Measurements from ENCODE around the gene DERL3. TPM values are rescaled to one million over a fixed set of nuclear protein-coding genes. Genes with fewer than 3 reads are reported as not detected.

The DERL3 gene
- total RNA-seq, 1 donor = 0.36 TPM

DNA sequence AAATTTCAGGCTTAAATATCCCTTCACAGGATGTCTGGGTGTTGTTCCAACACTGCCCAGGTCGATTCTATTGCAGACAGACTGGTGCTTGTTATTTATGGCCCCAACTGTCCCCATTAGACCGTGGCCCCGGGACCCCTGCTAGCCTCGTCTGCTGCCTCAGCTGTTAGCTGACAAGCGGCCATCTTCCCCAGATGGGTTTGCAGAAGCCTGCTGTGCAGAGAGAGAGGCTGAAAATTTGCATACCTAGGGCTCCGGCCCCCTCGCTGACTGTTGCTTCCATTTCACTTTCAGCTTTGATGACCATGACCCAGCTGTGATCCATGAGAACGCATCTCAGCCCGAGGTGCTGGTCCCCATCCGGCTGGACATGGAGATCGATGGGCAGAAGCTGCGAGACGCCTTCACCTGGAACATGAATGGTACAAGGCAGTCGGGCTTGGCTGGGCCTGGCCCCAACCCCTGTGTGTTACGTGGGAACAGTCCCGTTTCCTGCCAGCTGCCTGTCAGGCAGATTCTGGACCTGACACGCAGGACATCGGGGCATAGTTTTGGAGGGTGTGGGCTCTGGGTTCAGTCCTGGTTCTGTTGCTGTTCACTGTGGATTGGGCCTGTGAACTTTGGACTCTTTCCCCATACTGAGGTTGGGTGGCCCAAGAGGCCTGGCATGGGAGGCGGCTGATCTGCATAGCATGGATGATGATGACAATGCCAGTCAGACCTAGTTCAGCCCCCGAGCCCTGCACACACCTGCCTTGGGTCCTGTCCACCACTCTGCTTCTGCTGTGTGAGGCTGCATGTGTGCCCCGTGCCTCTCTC, 35.6 kb downstream of the DERL3 start:
- H3K4me3 ChIP-seq (ENCODE audit: low read depth, low read length) = no peak overlapping the region
- DNase-seq (ENCODE audit: low read depth) = no peak
- TF ChIP-seq, protein P1, sequence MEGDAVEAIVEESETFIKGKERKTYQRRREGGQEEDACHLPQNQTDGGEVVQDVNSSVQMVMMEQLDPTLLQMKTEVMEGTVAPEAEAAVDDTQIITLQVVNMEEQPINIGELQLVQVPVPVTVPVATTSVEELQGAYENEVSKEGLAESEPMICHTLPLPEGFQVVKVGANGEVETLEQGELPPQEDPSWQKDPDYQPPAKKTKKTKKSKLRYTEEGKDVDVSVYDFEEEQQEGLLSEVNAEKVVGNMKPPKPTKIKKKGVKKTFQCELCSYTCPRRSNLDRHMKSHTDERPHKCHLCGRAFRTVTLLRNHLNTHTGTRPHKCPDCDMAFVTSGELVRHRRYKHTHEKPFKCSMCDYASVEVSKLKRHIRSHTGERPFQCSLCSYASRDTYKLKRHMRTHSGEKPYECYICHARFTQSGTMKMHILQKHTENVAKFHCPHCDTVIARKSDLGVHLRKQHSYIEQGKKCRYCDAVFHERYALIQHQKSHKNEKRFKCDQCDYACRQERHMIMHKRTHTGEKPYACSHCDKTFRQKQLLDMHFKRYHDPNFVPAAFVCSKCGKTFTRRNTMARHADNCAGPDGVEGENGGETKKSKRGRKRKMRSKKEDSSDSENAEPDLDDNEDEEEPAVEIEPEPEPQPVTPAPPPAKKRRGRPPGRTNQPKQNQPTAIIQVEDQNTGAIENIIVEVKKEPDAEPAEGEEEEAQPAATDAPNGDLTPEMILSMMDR (IDR thresholded peaks at IDR 0.05; ENCODE audit: insufficient read depth, low read length) = no peak

DNA sequence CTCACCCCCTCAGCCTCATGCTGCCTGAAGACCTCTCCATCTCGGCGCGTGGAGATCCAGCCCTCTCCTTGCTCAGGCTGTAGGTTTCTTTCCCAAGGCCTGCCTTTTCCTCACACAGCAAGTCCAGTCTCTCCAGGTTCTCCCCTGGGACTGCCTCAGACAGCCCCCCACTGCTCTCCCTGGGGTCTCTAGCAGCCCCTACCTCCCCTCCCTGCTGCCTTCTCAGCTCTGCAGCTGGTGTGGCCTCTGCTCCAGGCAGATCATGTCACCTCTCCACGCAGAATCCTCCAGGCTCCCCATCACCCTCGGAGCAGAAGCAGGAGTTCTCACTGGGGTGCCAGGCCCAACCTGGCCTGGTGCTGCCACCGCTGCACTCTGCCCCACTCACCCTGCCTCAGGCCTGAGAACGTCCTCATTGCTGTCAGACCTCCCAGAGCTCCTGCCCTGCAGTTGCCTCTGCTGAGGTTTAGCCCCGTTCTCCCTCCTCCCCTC, 36.9 kb downstream of the DERL3 start:
- H3K4me3 ChIP-seq (ENCODE audit: low read depth, low read length) = no peak overlapping the region
- TF ChIP-seq, protein P1 (IDR thresholded peaks at IDR 0.05; ENCODE audit: insufficient read depth, low read length) = no peak
- DNase-seq (ENCODE audit: low read depth) = no peak

DNA sequence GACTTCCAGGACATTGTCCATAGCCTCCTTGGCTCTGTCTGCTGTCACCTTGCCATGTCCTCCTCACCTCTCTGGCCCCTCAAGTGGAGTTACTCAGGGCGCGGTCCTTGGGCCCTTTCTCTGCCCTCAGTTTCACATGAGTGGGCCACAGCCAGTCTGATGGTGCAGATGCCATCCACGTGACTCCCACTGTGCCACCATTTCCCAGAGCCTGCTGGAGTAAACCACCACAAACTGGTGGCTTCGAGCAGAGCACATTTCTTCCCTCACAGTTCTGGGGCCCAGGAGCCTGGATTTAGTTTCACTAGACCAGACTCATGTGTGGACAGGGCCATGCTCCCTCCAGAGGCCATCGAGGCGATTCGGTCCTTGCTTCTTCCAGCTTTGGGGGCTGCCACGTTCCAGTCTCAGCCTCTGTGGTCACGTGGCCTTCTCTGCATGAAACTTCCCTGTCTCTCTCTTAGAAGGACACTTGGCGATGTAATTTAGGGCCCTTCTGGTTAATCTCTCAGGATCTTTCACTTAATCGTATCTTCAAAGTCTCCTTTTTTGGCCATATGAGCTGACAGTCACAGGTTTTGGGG, 37.5 kb downstream of the DERL3 start:
- no peak overlapping the region for H3K4me3 ChIP-seq (ENCODE audit: low read depth, low read length)
- TF ChIP-seq, protein P1 (IDR thresholded peaks at IDR 0.05; ENCODE audit: insufficient read depth, low read length) = no peak
- no peak for DNase-seq (ENCODE audit: low read depth)

DNA sequence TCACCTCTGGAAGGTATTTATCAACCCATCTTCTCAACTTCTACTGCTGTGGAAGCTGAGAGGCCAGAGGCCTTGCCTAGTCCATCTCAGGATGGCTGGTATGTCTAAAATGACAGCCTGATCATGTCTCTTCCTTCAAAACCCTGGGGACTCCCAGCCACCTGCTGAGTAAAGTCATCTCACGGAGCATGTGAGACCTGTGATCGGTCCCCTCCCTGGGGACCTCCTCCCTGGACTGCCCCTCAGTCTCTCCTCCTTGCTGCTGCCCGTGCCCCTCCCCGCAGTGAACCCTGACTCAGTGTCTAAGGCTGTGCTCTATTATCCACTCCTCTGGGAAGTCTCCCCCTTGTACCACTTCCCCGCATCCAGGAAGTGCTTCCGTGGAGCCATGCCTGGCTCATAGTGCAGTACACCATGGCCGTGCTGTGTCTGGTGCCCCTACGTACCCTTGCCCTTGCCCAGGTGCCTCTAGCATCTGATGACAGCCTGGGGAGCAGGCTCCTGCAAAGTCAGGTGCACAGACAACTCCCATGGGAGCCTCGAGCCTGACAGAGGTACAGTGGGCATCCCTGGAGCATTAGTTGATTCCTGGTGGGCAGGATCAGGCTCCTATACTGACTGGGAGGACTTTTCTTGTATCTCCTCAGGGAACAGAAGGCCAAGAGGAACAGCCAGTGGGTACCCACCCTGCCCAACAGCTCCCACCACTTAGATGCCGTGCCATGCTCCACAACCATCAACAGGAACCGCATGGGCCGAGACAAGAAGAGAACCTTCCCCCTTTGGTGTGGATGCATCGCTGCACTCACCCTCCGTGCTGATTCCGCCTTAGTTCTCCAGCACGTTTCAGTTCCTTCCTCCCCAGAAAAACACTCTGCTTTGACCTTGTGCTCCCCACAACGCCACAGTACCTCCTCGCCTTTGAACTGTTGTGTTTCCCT, 38.2 kb downstream of the DERL3 start:
- no peak overlapping the region for H3K4me3 ChIP-seq (ENCODE audit: low read depth, low read length)
- no peak for DNase-seq (ENCODE audit: low read depth)
- TF ChIP-seq, protein P1 (IDR thresholded peaks at IDR 0.05; ENCODE audit: insufficient read depth, low read length) = no peak

DNA sequence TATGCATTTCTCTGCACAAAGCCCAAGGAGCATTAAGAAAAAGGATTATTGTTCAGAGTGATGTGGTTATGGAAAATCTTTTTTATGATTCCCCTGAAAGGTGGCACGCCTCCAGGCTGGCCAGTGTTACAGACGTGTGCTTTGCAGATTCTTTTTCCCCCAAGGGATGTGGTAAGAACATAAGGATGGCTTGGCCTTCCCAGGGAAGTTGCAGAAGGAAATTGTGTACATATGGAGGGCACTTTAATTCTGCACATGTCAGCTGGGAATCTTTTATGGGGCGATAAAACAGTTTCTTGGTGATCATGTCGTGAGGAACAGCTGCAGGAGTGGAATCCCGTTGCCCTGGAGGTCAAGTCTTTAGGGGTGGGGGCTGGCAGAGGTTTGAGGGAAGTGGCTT, 42.3 kb downstream of the DERL3 start:
- no peak for DNase-seq (ENCODE audit: low read depth)
- H3K4me3 ChIP-seq (ENCODE audit: low read depth, low read length) = no peak overlapping the region
- TF ChIP-seq, protein P1 (IDR thresholded peaks at IDR 0.05; ENCODE audit: insufficient read depth, low read length) = no peak

DNA sequence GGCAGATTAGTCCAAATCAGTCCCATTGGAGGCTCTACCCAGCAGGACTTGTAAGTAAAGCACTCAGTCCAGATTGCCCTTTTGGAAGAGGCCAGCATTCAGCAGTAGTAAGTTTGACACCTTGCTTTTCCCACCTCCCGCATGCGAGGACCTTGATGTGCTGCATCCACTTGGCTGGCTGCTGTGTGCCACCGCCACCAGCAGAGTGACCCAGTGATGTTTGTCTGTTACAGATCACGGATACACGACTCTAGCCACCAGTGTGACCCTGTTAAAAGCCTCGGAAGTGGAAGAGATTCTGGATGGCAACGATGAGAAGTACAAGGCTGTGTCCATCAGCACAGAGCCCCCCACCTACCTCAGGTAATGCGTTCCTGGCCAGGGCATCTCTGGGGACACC, 45.5 kb downstream of the DERL3 start:
- DNase-seq (ENCODE audit: low read depth) = no peak
- H3K4me3 ChIP-seq (ENCODE audit: low read depth, low read length) = no peak overlapping the region
- TF ChIP-seq, protein P1 (IDR thresholded peaks at IDR 0.05; ENCODE audit: insufficient read depth, low read length) = no peak
